DMS114 treated with DMSO at 0.1 percent for 48 hours (cell line): Measurements from ENCODE around the gene TCEANC.

ENCODE experiments used
- DNase-seq: peaks from one replicate; lab custom pipeline; 2025; ENCODE audit not compliant: unreplicated experiment; lab: John Stamatoyannopoulos, UW

The TCEANC gene

GRCh38 chrX:13691841-13692371 lies 39.0 kb downstream of the TCEANC start:
- DNase-seq: no peak

GRCh38 chrX:13692771-13693231 lies 39.9 kb downstream of the TCEANC start:
- no peak for DNase-seq

GRCh38 chrX:13693341-13693961 lies 40.5 kb downstream of the TCEANC start:
- no peak for DNase-seq

- no peak for DNase-seq
Observed at GRCh38 chrX:13694359-13694758, 41.4 kb downstream of the TCEANC start.

GRCh38 chrX:13694983-13695382 lies 42.0 kb downstream of the TCEANC start:
- no peak for DNase-seq

GRCh38 chrX:13695601-13696115 lies 42.7 kb downstream of the TCEANC start:
- no peak for DNase-seq

GRCh38 chrX:13697455-13697854 lies 44.5 kb downstream of the TCEANC start:
- DNase-seq: no peak

GRCh38 chrX:13697976-13698375 lies 45.0 kb downstream of the TCEANC start:
- DNase-seq: no peak

- no peak for DNase-seq
Observed at GRCh38 chrX:13698432-13698831, 45.5 kb downstream of the TCEANC start.

- DNase-seq: no peak
Observed at GRCh38 chrX:13699183-13699826, 46.4 kb downstream of the TCEANC start.

- DNase-seq: no peak
Observed at GRCh38 chrX:13700380-13700779, 47.4 kb downstream of the TCEANC start.

GRCh38 chrX:13702111-13702789 lies 49.3 kb downstream of the TCEANC start:
- no peak for DNase-seq

GRCh38 chrX:13703135-13703534 lies 50.2 kb downstream of the TCEANC start:
- DNase-seq: no peak

GRCh38 chrX:13703589-13703988 lies 50.6 kb downstream of the TCEANC start:
- DNase-seq: no peak

GRCh38 chrX:13711141-13711540 lies 58.2 kb downstream of the TCEANC start:
- no peak for DNase-seq
